Breast epithelium (tissue), 3 donors: ENCODE results near the gene ZAR1.
"Not testable (repeated sequence)": the region's sequence is repeated elsewhere in the genome, so short reads cannot be mapped to it uniquely, and the experiment has no call there.

ENCODE experiments used
- CTCF ChIP-seq, 3 donors: fragments of 450-650 bp; IDR thresholded peaks; one replicate each; pipeline ENCODE4 v1.5.1; 2016 to 2017; ENCODE audit warnings: antibody characterized with exemption in 3 of 3, mild to moderate bottlenecking in 3 of 3, moderate library complexity in 3 of 3
- POLR2A ChIP-seq: fragments of 450-650 bp; IDR thresholded peaks from one replicate; pipeline ENCODE4 v1.6.1; 2016; ENCODE audit warnings: antibody characterized with exemption, mild to moderate bottlenecking, moderate library complexity
- POLR2AphosphoS5 ChIP-seq, 3 donors: sonication (generic); formaldehyde crosslinking; IDR thresholded peaks; one replicate each; pipeline ENCODE4 v1.6.1; 2017; ENCODE audit warnings: antibody characterized with exemption in 3 of 3

GRCh38 chr4:48440914-48441313 is 49.1 kb upstream of the ZAR1 start:
- TF ChIP-seq CTCF (IDR thresholded peaks at IDR 0.05); POLR2A; POLR2AphosphoS5 (IDR thresholded peaks at IDR 0.05): not testable (repeated sequence)
